GM18519 (cell line): Measurements from ENCODE around the gene ATXN3.

ENCODE experiments used
- ATAC-seq: cut with Tn5 transposase; IDR thresholded peaks from one replicate; pipeline ENCODE4 v1.9.1; 2021; ENCODE audit warnings: mild to moderate bottlenecking, moderate library complexity; ENCODE audit not compliant: unreplicated experiment, low FRiP score

Gene ATXN3

DNA sequence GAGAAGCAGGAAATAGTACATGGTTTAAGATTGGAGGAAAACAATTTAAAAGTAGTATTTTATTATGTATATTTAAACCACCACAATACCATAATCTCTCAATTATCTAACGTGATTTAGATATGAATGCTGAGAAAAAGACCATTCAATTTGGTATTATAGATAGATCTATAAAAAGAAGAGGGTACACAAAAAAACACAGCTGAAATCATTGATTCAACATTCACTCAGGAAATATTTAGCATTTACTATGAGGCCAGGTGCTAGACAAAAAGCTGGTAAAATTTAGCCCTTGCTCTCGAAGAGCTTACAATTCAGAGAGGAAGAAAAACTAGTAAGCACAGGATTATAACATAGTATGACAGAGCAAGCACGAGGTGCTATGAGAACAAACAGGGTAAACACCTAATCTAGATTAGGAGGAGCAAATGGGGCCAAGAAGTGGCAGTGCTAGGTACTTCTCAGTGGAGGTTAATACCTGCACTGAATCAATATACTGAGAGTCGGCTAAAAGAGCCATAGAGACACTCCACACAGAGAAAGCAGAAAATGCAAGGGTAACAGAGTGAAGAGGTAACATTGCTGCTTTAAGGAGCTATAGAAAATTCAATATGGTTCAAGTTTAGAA lies 94.1 kb downstream of the ATXN3 start:
- no peak for ATAC-seq

DNA sequence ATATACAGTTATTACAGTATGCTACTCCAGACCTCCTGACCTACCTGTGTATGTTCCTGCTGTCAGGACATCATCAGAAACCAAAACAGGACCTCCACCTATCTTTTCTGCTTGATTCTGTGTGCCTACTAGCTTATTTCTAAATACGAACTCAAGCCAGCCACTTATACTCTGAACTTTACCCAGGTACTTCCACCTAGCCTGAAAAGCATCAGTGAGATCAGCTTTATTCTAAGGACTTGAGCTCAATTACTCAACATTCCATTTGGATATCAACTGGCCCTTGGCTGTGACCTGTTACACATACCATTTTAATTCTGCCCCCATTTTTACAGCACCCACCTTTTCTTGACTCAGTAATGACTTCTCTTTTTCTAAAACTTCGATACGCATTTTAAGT lies 95.7 kb downstream of the ATXN3 start:
- ATAC-seq: no peak

DNA sequence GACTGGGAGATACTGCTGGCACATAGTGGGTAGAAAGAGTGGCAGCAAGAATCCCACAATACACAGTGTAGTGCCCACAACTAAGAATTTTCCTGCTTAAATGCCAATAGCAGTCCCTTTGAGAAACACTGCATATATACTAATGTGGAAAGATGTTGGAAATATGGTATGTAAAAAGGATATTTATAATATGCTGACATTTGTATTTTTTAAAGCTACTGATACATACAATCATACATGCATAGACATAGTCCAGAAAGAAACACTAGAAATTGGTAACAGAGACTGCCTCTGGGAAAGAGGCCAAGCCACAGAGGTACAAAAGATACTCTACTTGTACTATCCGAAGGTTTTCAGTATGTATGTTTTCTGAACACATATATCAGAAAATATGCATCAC lies 96.8 kb downstream of the ATXN3 start:
- no peak for ATAC-seq
